Measurements from ENCODE around the gene PAX5. TPM values are rescaled to one million over a fixed set of nuclear protein-coding genes. Genes with fewer than 3 reads are reported as not detected.

The PAX5 gene
- total and polyA plus RNA-seq, 9 donors, result 0.02 to 0.28 (median 0.05) TPM; not detected in 6

DNA sequence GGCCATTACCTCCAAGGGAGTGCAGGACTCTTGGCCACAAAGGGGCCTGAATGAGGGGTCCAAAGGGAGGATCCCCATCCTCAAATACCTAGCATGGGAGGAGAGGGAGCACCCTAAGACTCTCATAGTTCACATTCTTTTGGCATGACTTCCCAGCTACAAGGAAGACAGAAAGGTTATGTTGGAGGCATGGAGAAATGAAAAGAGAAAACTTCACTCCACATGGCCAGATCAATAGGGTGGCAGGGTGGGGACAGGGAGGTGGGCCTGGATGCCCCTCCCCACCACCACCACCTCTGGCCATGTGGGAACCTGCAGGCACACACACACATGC is 97.6 kb downstream of the PAX5 start:
- Histone ChIP-seq H3K27me3 (no peaks in the 10 kb centered on the region), H3K4me1 (ENCODE audit: insufficient read depth) (no peaks in the 10 kb centered on the region)
- intact Hi-C loops (cut with DNase I), result no loop called here

GRCh38 chr9:36935768-36936497 is 98.1 kb downstream of the PAX5 start:
- no peaks in the 10 kb centered on the region for H3K27me3 ChIP-seq
- no peak overlapping the region for H3K27ac ChIP-seq
- WGBS, 3 donors, result 86 to 88% (median 86%) methylated on average over 9 of the region's 9 CpGs
- intact Hi-C loops (cut with DNase I), result no loop called here
- no peaks in the 10 kb centered on the region for H3K9me3 ChIP-seq
- no peak overlapping the region for H3K4me3 ChIP-seq
- TF ChIP-seq, protein P1, sequence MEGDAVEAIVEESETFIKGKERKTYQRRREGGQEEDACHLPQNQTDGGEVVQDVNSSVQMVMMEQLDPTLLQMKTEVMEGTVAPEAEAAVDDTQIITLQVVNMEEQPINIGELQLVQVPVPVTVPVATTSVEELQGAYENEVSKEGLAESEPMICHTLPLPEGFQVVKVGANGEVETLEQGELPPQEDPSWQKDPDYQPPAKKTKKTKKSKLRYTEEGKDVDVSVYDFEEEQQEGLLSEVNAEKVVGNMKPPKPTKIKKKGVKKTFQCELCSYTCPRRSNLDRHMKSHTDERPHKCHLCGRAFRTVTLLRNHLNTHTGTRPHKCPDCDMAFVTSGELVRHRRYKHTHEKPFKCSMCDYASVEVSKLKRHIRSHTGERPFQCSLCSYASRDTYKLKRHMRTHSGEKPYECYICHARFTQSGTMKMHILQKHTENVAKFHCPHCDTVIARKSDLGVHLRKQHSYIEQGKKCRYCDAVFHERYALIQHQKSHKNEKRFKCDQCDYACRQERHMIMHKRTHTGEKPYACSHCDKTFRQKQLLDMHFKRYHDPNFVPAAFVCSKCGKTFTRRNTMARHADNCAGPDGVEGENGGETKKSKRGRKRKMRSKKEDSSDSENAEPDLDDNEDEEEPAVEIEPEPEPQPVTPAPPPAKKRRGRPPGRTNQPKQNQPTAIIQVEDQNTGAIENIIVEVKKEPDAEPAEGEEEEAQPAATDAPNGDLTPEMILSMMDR (IDR thresholded peaks at IDR 0.05), result no peak
- no peak for TF ChIP-seq POLR2A (IDR thresholded peaks at IDR 0.05)
- no peak for TF ChIP-seq EP300 (IDR thresholded peaks at IDR 0.05)
- H3K36me3 ChIP-seq, result no peaks in the 10 kb centered on the region
- no peaks in the 10 kb centered on the region for H3K4me1 ChIP-seq (ENCODE audit: insufficient read depth)
- no peak for DNase-seq

More for the DNA sequence above, 97.6 kb downstream of the PAX5 start:
- DNase-seq, result no peak
- Histone ChIP-seq H3K4me3 (no peak overlapping the region), H3K9me3 (no peaks in the 10 kb centered on the region), H3K27ac (no peak overlapping the region), H3K36me3 (no peaks in the 10 kb centered on the region)
- TF ChIP-seq, protein P1 (IDR thresholded peaks at IDR 0.05), result no peak
- no peak for TF ChIP-seq EP300 (IDR thresholded peaks at IDR 0.05)
- no peak for TF ChIP-seq POLR2A (IDR thresholded peaks at IDR 0.05)

DNA sequence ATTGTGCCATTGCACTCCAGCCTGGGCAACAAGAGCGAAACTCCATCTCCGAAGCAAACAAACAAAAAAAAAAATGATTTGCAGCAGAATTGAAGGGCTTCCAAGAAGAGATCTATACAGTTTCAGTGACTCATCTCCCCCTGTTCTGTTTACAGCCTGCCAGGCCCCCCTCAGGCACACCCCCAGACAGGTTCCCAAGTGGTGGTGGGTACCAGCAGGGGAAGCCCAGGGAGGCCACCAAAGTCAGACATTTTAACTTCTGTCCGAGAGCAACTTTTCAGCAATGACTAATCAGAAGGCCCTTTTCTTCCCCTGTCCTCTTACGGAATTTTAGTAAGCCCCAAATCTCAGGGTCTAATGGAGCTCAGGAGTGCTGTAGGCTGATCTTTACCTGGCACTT is 98.7 kb downstream of the PAX5 start:
- intact Hi-C loops (cut with DNase I), result no loop called here
- Histone ChIP-seq H3K36me3 (no peaks in the 10 kb centered on the region), H3K27ac (no peak overlapping the region), H3K4me1 (ENCODE audit: insufficient read depth) (no peaks in the 10 kb centered on the region), H3K27me3 (no peaks in the 10 kb centered on the region), H3K9me3 (no peaks in the 10 kb centered on the region), H3K4me3 (no peak overlapping the region)
- TF ChIP-seq EP300 (IDR thresholded peaks at IDR 0.05) (no peak), POLR2A (IDR thresholded peaks at IDR 0.05) (no peak)
- TF ChIP-seq, protein P1 (IDR thresholded peaks at IDR 0.05), result no peak
- 86 to 92% (median 90%) methylated on average over 4 of the region's 4 CpGs for WGBS, 3 donors
- DNase-seq, result no peak

GRCh38 chr9:36934478-36935065 is 99.5 kb downstream of the PAX5 start:
- Histone ChIP-seq H3K27ac (no peak overlapping the region), H3K27me3 (no peaks in the 10 kb centered on the region), H3K4me1 (ENCODE audit: insufficient read depth) (no peaks in the 10 kb centered on the region), H3K36me3 (no peaks in the 10 kb centered on the region), H3K9me3 (no peaks in the 10 kb centered on the region), H3K4me3 (no peak overlapping the region)
- no peak for TF ChIP-seq POLR2A (IDR thresholded peaks at IDR 0.05)
- TF ChIP-seq EP300 (IDR thresholded peaks at IDR 0.05), result no peak
- TF ChIP-seq, protein P1 (IDR thresholded peaks at IDR 0.05), result no peak
- 59 to 68% (median 67%) methylated on average over 5 of the region's 5 CpGs for WGBS, 3 donors
- DNase-seq, result no peak
- intact Hi-C loops (cut with DNase I), result loop anchor here in 1 of 4 donors (1.0 kb wide), 1 partner anchor 12 kb away; no protein-coding TSS in a partner anchor

Data from ovary (tissue), 9 donors.